HG02943 (cell line): ENCODE data around the gene LTBP3.

Experiments used
- ATAC-seq: cut with Tn5 transposase; IDR thresholded peaks from one replicate; pipeline ENCODE4 v1.9.1; 2021; ENCODE audit warnings: mild to moderate bottlenecking, low read depth, moderate library complexity; ENCODE audit not compliant: unreplicated experiment

LTBP3 gene

DNA sequence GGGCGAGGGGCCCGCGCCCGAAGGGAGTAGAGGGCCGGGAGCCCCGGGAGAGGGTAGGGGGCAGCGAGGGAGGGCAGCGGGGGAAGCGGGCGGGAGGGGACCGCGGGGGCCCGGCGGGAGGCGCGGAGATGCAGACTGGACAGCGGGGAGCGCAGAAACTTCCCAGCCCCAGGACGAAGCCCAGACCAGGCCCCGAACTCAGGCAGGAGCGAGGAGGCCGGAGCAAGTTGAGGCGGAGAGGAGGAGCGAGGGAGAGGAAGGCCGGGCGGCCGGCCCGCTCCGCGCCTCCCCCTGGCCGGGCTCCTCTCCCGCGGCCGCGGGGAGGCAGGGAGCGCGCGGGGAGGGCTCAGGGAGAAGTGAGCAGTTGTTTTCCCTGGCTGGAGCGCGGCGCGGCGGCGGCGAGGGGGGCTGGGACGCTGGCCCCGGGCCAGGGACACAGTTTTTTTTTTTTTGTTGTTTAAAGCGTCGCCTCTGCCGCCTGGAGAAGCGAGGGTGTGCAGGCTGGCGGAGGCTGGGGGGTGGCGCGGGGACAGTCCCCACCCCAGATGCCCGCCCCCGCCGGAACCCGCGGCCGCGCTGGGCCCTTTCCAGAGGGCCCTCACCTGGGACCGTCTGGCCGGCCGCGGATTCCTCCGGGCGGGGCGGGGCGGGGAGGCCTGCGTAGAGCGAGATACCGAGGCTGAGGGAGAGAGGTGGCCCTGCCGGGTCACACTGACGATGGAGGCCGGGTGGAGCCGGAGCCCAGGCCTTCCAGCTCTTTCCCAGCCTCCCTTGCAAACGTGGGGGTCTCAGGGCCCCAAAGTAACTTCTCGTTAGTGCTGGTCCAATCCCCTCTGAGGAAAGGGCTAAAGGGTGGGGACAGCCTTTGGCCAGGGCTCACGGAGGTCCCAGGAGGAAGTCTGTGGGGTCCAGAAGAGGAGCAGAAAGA lies at the start of gene LTBP3:
LTBP3 (minus strand) TSS at position 358 of the 928 bp plus-strand sequence. CDS start 400 bp downstream, outside the sequence.
- no peak for ATAC-seq

GRCh38 chr11:65606876-65607613 lies 48.9 kb upstream of the LTBP3 start:
- no peak for ATAC-seq

- no peak for ATAC-seq
Measured at GRCh38 chr11:65604258-65604657, 46.1 kb upstream of the LTBP3 start.

DNA sequence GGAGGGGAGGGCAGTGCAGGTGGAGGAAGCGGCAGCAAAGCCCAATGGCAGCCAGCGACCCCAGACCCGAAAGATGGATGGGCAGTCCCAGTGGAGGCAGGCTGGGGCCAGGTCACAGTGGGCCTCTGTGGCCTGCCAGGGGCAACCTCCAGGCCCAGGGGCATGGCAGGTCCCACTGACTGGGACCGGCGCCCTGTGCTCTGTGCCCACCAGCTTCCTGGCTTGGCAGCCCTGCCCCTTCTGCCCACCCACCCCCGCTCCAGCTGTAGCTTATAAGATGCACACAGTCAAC lies 41.7 kb upstream of the LTBP3 start:
- ATAC-seq: no peak

- no peak for ATAC-seq
Measured at GRCh38 chr11:65599216-65599954, 41.2 kb upstream of the LTBP3 start.

DNA sequence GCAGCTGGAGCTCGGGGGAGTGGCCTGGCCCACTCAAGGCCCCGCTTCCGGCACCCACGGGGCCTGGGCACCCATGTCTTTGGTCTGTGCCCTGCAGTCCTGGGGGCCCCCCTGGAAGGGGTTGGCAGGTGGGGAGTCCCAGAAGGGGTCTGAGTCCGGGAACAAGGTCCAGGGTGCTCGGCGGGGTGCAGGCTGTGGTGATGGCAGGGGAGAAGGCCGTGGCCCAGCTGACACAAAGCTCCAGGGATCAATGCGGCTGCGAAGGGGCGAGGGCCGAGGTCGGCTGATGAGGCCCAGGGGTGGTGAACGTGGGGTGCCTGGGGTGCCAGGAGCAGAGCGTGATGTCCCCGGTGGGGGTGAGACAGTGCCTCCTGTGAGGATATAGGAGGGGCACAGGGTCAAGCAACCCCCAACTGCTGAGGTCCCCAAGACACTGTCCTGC lies 40.1 kb upstream of the LTBP3 start:
- no peak for ATAC-seq

DNA sequence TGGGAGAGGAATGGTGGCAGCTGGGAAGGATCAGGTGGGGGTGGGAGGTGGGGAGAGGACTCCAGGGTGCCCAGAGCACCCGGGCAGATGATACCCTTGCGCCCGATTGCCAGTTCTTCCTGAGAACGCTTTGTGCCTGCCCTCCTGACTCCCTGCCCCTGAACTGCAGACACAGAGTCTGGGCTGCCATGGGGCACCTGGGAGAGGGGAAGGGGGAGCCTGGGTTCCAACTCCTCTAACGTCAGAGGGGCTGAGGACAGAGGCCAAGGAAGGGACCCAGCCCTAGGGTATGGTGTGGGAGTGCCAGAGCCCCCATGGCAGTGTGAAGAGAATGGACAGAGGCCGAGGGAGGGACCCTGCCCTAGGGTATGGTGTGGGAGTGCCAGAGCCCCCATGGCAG lies 38.4 kb upstream of the LTBP3 start:
- ATAC-seq: no peak

GRCh38 chr11:65595543-65596281 lies 37.6 kb upstream of the LTBP3 start, which contains the start of gene KCNK7:
KCNK7 (minus strand) TSS chr11:65595800; CDS start chr11:65595772, 28 bp downstream.
- ATAC-seq: no peak

DNA sequence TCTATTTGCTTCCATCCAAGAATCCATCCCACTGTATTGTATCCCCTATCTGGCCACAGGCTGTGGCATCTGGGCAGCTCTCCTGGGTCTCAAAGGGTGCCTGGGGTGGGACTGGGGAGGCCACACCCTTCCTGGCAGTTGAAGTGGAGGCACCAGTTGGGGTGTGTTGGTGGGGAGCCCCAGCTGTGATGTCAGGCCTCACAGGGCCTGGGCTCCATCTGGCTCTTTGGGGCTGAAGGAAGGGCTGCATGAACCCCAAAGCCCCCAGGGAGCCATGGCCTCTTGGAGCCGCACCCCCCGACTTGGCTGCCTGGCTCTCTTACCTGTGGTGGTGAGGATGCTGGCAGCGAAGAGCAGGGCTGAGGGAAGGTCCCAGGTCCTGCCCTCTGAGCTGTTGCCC lies 37.0 kb upstream of the LTBP3 start:
- no peak for ATAC-seq

DNA sequence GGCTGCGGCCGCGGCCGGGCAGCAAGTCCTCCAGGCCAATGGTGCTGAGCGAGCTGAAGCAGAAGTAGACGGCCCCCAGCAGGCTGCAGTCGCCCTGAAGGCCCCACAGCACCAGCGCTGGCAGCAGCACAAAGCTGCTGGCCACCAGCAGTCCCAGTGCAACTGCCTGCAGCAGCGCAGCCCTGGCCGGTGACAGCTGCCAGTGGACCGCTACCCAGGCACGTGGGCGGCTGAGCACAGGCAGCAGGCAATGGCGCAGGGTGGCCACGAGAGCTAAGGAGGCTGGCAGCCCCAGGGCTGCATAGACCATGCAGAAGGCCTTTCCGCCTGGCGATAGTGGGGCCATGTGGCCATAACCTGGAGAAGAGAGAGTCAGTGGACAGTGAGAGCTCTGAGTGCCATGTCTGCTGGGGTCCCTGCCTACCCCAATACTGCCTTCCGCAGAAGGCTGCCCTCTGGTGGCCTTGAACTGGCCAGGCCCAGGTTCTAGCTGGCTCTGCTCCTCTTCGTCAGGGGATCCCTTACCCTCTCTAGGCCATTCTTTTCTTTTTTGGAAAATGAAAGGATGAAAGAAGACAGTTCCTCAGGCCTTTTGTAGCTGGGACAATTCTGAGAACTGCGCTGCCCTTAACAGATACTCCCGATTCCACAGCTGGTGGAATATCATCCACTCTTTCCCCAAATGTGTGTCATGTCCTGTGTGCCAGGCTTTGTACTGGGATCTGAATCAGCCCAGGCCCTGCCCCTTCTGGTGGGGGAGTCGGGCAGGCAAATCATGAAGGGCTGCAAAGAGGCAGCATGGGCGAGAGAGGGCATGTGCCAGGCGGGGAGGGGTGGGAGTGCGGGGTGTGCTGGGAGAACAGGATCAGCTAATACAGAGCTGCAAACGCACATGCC lies 35.6 kb upstream of the LTBP3 start:
- no peak for ATAC-seq

- no peak for ATAC-seq
Measured at GRCh38 chr11:65592858-65593517, 34.8 kb upstream of the LTBP3 start.

DNA sequence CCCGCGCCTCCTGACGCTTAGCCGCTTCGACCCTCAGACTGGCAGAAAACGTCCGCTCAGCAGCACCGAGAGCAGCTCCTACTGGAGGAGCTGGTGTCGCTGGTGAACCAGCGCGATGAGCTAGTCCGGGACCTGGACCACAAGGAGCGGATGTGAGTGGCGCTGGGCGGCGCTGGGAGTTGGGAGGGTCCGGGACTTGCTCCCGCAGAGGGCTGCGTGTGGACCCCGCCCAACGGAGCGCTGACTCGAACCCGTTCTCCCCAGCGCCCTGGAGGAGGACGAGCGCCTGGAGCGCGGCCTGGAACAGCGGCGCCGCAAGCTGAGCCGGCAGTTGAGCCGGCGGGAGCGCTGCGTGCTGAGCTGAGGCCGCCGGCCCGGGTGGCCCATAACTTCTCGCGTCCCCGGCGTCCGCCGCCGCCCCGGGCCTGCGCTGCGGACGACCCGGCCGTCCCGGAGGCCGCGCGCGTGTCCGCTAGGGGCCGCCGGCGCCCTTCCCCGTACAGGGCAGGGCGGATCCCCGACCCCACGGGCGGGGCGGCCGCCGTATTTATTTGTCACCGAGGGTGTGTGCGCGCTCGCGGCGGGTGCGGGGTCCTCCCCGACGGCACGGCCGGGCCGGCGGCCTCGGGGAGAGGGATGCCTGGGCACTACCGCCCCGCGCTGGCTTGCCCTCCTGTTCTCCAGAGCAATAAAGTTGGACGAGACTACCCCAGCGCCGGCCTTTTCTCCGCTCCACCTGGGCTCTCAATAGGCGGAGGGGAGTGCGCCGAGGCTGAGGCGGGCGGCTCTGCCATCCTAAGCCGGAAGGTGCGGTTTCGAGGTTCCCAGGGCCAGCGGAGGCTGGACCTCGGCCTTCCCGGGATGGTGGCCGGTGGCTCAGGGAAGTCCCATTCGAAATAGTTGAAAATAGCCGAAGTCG lies 34.0 kb upstream of the LTBP3 start:
- no peak for ATAC-seq

DNA sequence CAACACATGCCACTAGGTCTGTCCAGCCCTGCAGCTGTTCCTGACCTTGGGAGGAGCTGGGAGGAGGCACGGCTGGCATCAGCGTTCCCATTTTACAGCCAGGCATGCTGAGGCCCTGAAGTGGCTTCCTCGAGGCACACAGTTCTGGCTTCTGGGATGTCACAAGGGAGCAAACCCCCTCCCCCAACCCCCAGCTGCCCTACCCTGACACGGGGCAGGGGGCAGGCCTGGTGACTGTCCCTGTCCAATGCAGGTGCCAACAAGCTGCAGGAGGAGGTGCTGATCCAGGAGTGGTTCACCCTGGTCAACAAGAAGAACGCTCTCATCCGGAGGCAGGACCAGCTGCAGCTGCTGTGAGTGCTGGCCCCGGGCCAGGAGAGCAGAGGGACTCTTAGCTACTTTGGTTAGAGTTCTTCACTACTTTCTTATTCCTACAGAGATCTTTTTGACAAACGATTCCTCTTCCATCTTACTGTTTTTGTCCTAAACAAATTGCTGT lies 32.1 kb upstream of the LTBP3 start:
- ATAC-seq: no peak

GRCh38 chr11:65589444-65590239 lies 31.5 kb upstream of the LTBP3 start:
- ATAC-seq: no peak

DNA sequence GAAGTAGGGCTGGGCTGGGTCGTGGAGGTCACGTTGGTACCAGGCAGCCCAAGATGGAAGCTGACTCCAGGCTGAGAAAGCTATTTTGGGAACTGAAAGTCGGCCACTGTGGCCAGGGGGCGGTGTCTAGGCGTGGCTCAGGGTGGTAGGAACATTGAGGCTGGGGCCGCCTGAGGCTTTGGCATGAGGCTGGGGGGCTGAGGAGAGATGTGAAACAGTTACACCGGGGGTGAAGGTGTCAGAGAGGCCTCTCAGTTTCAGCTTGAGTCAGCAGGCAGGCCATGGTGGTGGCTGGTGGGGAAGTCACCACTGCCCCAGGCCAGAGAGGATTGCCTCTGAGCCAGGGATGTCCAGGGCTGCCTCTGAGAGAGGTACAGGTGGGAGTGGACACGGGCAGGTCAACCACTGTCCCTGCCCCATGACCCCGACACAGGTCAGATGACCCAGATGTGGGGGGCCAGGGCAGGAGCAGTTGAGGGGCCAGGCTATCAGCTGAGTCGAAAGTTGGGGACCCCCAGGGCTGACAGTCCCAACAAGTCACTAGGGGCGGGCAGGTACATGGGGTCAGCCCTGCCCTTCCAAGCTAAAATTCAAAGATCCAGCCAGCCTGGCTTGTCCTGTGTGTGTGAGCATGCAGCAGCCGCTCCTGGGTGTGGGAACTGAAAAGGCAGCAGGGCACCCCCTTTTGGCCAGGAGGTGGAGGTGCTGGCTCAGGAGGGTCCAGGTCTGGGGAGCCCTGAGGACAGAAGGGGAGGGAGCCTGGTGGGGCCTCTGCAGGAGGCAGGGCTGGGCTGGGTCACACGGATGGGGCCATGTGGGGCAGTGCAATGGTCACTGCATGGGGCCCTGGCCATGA lies 30.3 kb upstream of the LTBP3 start:
- ATAC-seq: peak; percentile 60

DNA sequence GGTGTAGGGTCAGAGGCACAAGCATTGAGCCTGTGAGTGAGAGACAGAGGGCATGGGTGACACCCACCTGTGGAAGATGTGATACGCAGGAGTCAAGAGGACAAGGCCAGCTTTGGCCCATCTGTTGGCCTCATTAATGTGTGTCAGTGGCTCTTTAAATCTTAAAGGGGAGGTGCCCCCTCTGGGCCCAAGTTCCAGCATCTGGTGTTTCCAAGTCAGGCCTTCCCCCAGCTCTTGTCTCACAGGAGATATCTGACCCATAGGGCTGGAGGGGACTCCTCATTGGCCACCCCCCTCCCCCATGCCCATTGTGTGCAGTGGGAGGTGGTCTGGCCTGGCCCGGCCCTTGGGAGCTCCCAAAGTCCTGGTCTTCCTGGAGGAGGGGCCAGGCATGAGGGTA lies 28.5 kb upstream of the LTBP3 start:
- ATAC-seq: no peak
